ENCODE data around the gene ZBP1. TPM values are rescaled to one million over a fixed set of nuclear protein-coding genes. Genes with fewer than 3 reads are reported as not detected.

Gene ZBP1
- total RNA-seq, 5 donors from 2014 or later (not counting 1 experiment from before 2014, with no cell fraction given): 8.6 to 41.1 (median 20.6) TPM

GRCh38 chr20:57610261-57610952 is 9.8 kb downstream of the ZBP1 start:
- peaks cover 7 to 17% (median 12%) of the 10 kb centered on the region in 3 donors for H3K4me1 Mint-ChIP-seq
- peaks cover 43% of the 10 kb centered on the region for H3K36me3 Mint-ChIP-seq
- no peak overlapping the region for H3K4me3 Mint-ChIP-seq
- 100% methylated on average over 12 of the region's 18 CpGs for WGBS (ENCODE audit: insufficient coverage)
- no peaks in the 10 kb centered on the region for H3K9me3 ChIP-seq
- CTCF ChIA-PET: no interaction called here
- no peaks in the 10 kb centered on the region for H3K9me3 Mint-ChIP-seq
- POLR2A ChIA-PET: no interaction called here
- no peak for ATAC-seq (replicated peaks in 1 of 4)
- no peaks in the 10 kb centered on the region for H3K27me3 ChIP-seq (replicated peaks in 1 of 2; ENCODE audit: control insufficient read depth in 2 of 2, extremely low read depth in 1 of 2, insufficient read depth in 2 of 2, low read length in 1 of 2)
- no peak overlapping the region for H3K27ac Mint-ChIP-seq
- no peaks in the 10 kb centered on the region for H3K27me3 Mint-ChIP-seq
- peaks cover 0 to 22% of the 10 kb centered on the region in 2 experiments for H3K4me1 ChIP-seq (ENCODE audit: control insufficient read depth in 1 of 2, extremely low read depth in 1 of 2, insufficient read depth in 2 of 2, low read length in 2 of 2)
- H3K36me3 ChIP-seq (ENCODE audit: control insufficient read depth in 2 of 2, extremely low read depth in 1 of 2, insufficient read depth in 1 of 2, low read length in 1 of 2): peaks cover 0 to 77% of the 10 kb centered on the region in 2 donors
- H3K27ac ChIP-seq (ENCODE audit: low read length): no peak overlapping the region
- no peak for DNase-seq
- H3K4me3 ChIP-seq (ENCODE audit: control insufficient read depth in 1 of 2, extremely low read depth in 1 of 2, low read length in 1 of 2): no peak overlapping the region

GRCh38 chr20:57609842-57610167 is 10.4 kb downstream of the ZBP1 start:
- Mint-ChIP-seq H3K4me3 (no peak overlapping the region), H3K27me3 (no peaks in the 10 kb centered on the region), H3K36me3 (peaks cover 43% of the 10 kb centered on the region), H3K9me3 (no peaks in the 10 kb centered on the region), H3K27ac (no peak overlapping the region), H3K4me1 (peaks cover 13 to 23% (median 18%) of the 10 kb centered on the region in 3 donors)
- Histone ChIP-seq H3K4me1 (ENCODE audit: control insufficient read depth in 1 of 2, extremely low read depth in 1 of 2, insufficient read depth in 2 of 2, low read length in 2 of 2) (peaks cover 0 to 18% of the 10 kb centered on the region in 2 experiments), H3K36me3 (ENCODE audit: control insufficient read depth in 2 of 2, extremely low read depth in 1 of 2, insufficient read depth in 1 of 2, low read length in 1 of 2) (peaks cover 0 to 71% of the 10 kb centered on the region in 2 donors), H3K4me3 (ENCODE audit: control insufficient read depth in 1 of 2, extremely low read depth in 1 of 2, low read length in 1 of 2) (no peak overlapping the region), H3K9me3 (no peaks in the 10 kb centered on the region), H3K27me3 (replicated peaks in 1 of 2; ENCODE audit: control insufficient read depth in 2 of 2, extremely low read depth in 1 of 2, insufficient read depth in 2 of 2, low read length in 1 of 2) (no peaks in the 10 kb centered on the region), H3K27ac (ENCODE audit: low read length) (no peak overlapping the region)
- ChIA-PET CTCF (no interaction called here), POLR2A (no interaction called here)
- no peak for DNase-seq
- no peak for ATAC-seq (replicated peaks in 1 of 4)
- WGBS (ENCODE audit: insufficient coverage): 100% methylated on average over 1 of the region's 8 CpGs

- CTCF ChIA-PET: no interaction called here
- Histone ChIP-seq H3K4me3 (ENCODE audit: control insufficient read depth in 1 of 2, extremely low read depth in 1 of 2, low read length in 1 of 2) (no peak overlapping the region), H3K9me3 (no peaks in the 10 kb centered on the region), H3K27ac (ENCODE audit: low read length) (no peak overlapping the region), H3K36me3 (ENCODE audit: control insufficient read depth in 2 of 2, extremely low read depth in 1 of 2, insufficient read depth in 1 of 2, low read length in 1 of 2) (peaks cover 0 to 65% of the 10 kb centered on the region in 2 donors), H3K4me1 (ENCODE audit: control insufficient read depth in 1 of 2, extremely low read depth in 1 of 2, insufficient read depth in 2 of 2, low read length in 2 of 2) (peaks cover 0 to 18% of the 10 kb centered on the region in 2 experiments), H3K27me3 (replicated peaks in 1 of 2; ENCODE audit: control insufficient read depth in 2 of 2, extremely low read depth in 1 of 2, insufficient read depth in 2 of 2, low read length in 1 of 2) (no peaks in the 10 kb centered on the region)
- DNase-seq (no peak), ATAC-seq (replicated peaks in 1 of 4) (no peak)
- Mint-ChIP-seq H3K4me3 (no peak overlapping the region), H3K36me3 (peaks cover 43% of the 10 kb centered on the region), H3K9me3 (no peaks in the 10 kb centered on the region), H3K27me3 (no peaks in the 10 kb centered on the region), H3K27ac (peak overlapping the region in 1 of 2 donors; percentile 31), H3K4me1 (peaks cover 16 to 24% (median 21%) of the 10 kb centered on the region in 3 donors)
- 97% methylated on average over 14 of the region's 16 CpGs for WGBS (ENCODE audit: insufficient coverage)
- POLR2A ChIA-PET: no interaction called here
These were observed 11.0 kb downstream of the ZBP1 start for GRCh38 chr20:57609086-57609841.

GRCh38 chr20:57608516-57608915 is 11.7 kb downstream of the ZBP1 start:
- ChIA-PET CTCF (no interaction called here), POLR2A (no interaction called here)
- no peak for DNase-seq
- Mint-ChIP-seq H3K27ac (no peak overlapping the region), H3K9me3 (no peaks in the 10 kb centered on the region), H3K4me3 (no peak overlapping the region), H3K36me3 (peaks cover 41% of the 10 kb centered on the region), H3K4me1 (peaks cover 16 to 24% (median 23%) of the 10 kb centered on the region in 3 donors), H3K27me3 (no peaks in the 10 kb centered on the region)
- H3K4me3 ChIP-seq (ENCODE audit: control insufficient read depth in 1 of 2, extremely low read depth in 1 of 2, low read length in 1 of 2): no peak overlapping the region
- H3K27me3 ChIP-seq (replicated peaks in 1 of 2; ENCODE audit: control insufficient read depth in 2 of 2, extremely low read depth in 1 of 2, insufficient read depth in 2 of 2, low read length in 1 of 2): no peaks in the 10 kb centered on the region
- WGBS (ENCODE audit: insufficient coverage): 83% methylated on average over 7 of the region's 7 CpGs
- no peak overlapping the region for H3K27ac ChIP-seq (ENCODE audit: low read length)
- H3K36me3 ChIP-seq (ENCODE audit: control insufficient read depth in 2 of 2, extremely low read depth in 1 of 2, insufficient read depth in 1 of 2, low read length in 1 of 2): peaks cover 0 to 58% of the 10 kb centered on the region in 2 donors
- peaks cover 0 to 23% of the 10 kb centered on the region in 2 experiments for H3K4me1 ChIP-seq (ENCODE audit: control insufficient read depth in 1 of 2, extremely low read depth in 1 of 2, insufficient read depth in 2 of 2, low read length in 2 of 2)
- no peak for ATAC-seq (replicated peaks in 1 of 4)
- H3K9me3 ChIP-seq: no peaks in the 10 kb centered on the region

DNA sequence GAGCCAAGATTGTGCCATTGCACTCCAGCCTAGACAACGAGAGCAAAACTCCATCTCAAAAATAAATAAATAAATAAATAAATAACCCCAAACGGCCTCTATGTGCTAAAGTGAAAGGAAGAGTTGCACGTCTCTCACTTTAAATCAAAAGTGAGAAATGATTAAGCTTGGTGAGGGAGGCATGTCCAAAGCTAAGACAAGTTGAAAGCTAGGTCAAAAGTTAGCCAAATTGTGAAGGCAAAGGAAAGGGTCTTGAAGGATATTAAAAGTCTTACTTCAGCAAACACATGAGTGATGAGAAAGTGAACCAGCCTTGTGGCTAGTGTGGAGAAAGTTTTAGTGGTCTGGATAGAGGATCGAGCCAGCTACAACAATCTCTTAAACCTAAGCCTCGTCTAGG is 14.3 kb downstream of the ZBP1 start:
- H3K27me3 ChIP-seq (replicated peaks in 1 of 2; ENCODE audit: control insufficient read depth in 2 of 2, extremely low read depth in 1 of 2, insufficient read depth in 2 of 2, low read length in 1 of 2): peaks cover 1 to 2% of the 10 kb centered on the region in 2 experiments
- Mint-ChIP-seq H3K36me3 (peaks cover 30% of the 10 kb centered on the region), H3K4me1 (peaks cover 16 to 26% (median 24%) of the 10 kb centered on the region in 3 donors), H3K9me3 (no peaks in the 10 kb centered on the region), H3K27ac (peak overlapping the region; percentile 41 to 73), H3K27me3 (no peaks in the 10 kb centered on the region), H3K4me3 (no peak overlapping the region)
- DNase-seq (peak in 1 of 35 experiments; percentile 29), ATAC-seq (replicated peaks in 1 of 4) (peak in 1 of 4 experiments; percentile 21)
- no CpG with 5 or more reads among the region's 5 CpGs for WGBS (ENCODE audit: insufficient coverage)
- H3K4me1 ChIP-seq (ENCODE audit: control insufficient read depth in 1 of 2, extremely low read depth in 1 of 2, insufficient read depth in 2 of 2, low read length in 2 of 2): peaks cover 0 to 26% of the 10 kb centered on the region in 2 experiments
- H3K9me3 ChIP-seq: no peaks in the 10 kb centered on the region
- POLR2A ChIA-PET: no interaction called here
- CTCF ChIA-PET: interaction anchor here (0.6 to 1.3 kb wide), 6 partner anchors 11 to 1269 kb away, joined by 3 to 4 read pairs (median 3); no protein-coding TSS in a partner anchor
- peak overlapping the region; percentile 64 for H3K27ac ChIP-seq (ENCODE audit: low read length)
- no peak overlapping the region for H3K4me3 ChIP-seq (ENCODE audit: control insufficient read depth in 1 of 2, extremely low read depth in 1 of 2, low read length in 1 of 2)
- peaks cover 0 to 32% of the 10 kb centered on the region in 2 donors for H3K36me3 ChIP-seq (ENCODE audit: control insufficient read depth in 2 of 2, extremely low read depth in 1 of 2, insufficient read depth in 1 of 2, low read length in 1 of 2)

DNA sequence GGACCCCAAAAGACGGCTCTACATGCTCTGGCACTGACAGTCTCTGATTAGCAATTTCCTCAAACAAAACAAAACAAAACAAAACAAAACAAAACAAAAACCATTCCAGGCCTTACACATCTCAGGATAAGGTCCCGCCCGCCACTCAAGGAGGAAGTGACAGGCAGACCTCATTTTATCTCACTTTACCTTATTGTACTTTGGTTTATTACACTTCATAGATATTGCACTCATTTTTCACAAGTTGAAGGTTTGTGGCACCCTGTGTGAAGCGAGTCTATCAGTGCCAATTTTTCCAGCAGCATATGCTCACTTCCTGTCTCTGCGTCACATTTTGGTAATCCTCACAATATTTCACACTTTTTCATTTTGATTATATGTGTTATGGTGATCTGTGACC is 15.2 kb downstream of the ZBP1 start:
- ATAC-seq (replicated peaks in 1 of 4) (peak in 2 of 4 experiments; percentile 37 to 82), DNase-seq (peak in 19 of 35 experiments; percentile 12 to 75 (median 36))
- H3K36me3 ChIP-seq (ENCODE audit: control insufficient read depth in 2 of 2, extremely low read depth in 1 of 2, insufficient read depth in 1 of 2, low read length in 1 of 2): peaks cover 0 to 24% of the 10 kb centered on the region in 2 donors
- H3K4me1 ChIP-seq (ENCODE audit: control insufficient read depth in 1 of 2, extremely low read depth in 1 of 2, insufficient read depth in 2 of 2, low read length in 2 of 2): peaks cover 0 to 26% of the 10 kb centered on the region in 2 experiments
- Mint-ChIP-seq H3K27me3 (no peaks in the 10 kb centered on the region), H3K4me3 (peak overlapping the region in 1 of 3 donors; percentile 2), H3K9me3 (no peaks in the 10 kb centered on the region), H3K36me3 (peaks cover 24% of the 10 kb centered on the region), H3K4me1 (peaks cover 16 to 31% (median 24%) of the 10 kb centered on the region in 3 donors), H3K27ac (peak overlapping the region; percentile 85 to 86)
- no peak overlapping the region for H3K4me3 ChIP-seq (ENCODE audit: control insufficient read depth in 1 of 2, extremely low read depth in 1 of 2, low read length in 1 of 2)
- POLR2A ChIA-PET: no interaction called here
- no peaks in the 10 kb centered on the region for H3K9me3 ChIP-seq
- peaks cover 2 to 3% of the 10 kb centered on the region in 2 experiments for H3K27me3 ChIP-seq (replicated peaks in 1 of 2; ENCODE audit: control insufficient read depth in 2 of 2, extremely low read depth in 1 of 2, insufficient read depth in 2 of 2, low read length in 1 of 2)
- H3K27ac ChIP-seq (ENCODE audit: low read length): peak overlapping the region; percentile 64
- WGBS (ENCODE audit: insufficient coverage): 72% methylated on average over 3 of the region's 5 CpGs
- CTCF ChIA-PET: no interaction called here

Measured in T-cell (primary cell).